ENCODE results near the gene SUPV3L1.

Gene SUPV3L1

GRCh38 chr10:69202332-69202731 is 22.3 kb downstream of the SUPV3L1 start:
- DNase-seq (ENCODE audit: low read depth) = no peak

DNA sequence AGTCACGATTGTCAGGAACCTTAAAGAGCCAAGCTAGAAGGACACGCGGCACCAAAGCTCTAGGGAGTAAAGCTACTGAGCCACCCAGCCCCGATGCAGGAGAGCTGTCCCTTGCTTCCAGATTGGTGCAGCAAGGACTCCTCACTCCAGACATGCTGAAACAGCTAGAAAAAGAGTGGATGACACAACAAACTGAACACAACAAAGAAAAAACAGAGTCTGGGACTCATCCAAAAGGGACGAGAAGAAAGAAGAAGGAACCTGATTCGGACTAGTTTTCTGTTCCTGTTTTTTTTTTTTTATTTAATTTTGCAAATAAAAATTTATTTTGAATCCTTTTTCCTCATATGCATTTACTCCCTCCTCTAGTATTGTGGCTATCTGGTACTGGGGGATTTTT is 28.7 kb downstream of the SUPV3L1 start:
- no peak for DNase-seq (ENCODE audit: low read depth)

- no peak for DNase-seq (ENCODE audit: low read depth)
Measured at GRCh38 chr10:69209787-69210484, 29.9 kb downstream of the SUPV3L1 start.

DNA sequence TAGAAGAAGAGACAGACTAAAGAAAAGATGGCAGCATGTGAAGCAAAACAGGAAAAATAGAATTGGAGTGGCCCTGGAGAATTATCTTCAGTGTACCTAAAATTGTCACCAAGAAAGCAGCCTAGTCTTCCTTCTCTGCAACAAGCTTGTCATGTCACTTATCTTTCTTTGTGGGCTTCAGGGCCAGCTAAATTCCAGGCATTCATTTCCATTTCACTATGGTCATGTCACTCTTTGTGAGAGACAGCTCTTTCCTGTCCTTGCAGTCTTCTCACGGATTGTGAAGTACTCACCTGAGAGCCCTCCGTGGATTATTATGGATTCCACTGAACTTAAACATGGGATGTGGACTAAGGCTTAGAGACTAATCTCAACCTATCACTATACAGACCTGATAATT is 31.1 kb downstream of the SUPV3L1 start:
- DNase-seq (ENCODE audit: low read depth) = no peak

- no peak for DNase-seq (ENCODE audit: low read depth)
Measured at GRCh38 chr10:69211524-69211923, 31.5 kb downstream of the SUPV3L1 start.

- no peak for DNase-seq (ENCODE audit: low read depth)
Measured at GRCh38 chr10:69213591-69214311, 33.7 kb downstream of the SUPV3L1 start.

DNA sequence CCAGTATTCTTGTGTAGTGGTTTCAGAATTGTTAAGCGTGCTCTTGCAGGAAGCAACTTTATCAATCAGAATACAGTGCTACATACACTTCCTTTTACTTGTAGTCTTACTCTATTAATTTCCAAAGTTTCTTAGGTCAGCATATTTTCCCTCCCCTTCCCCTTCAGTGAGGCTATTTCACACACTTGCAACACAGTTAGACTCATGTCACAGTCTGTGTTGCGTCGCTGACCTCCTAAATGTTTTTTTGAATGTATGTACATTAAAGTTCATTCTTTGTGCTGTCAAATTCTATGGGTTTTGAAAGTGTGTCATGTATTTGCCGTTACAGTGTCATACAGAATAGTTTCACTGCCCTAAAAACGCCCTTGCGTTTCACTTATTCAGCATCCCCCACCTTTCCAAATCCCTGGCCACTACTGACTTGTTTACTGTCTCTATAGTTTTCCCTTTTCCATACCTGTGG is 34.7 kb downstream of the SUPV3L1 start:
- no peak for DNase-seq (ENCODE audit: low read depth)

- no peak for DNase-seq (ENCODE audit: low read depth)
Measured at GRCh38 chr10:69215405-69216171, 35.6 kb downstream of the SUPV3L1 start.

DNA sequence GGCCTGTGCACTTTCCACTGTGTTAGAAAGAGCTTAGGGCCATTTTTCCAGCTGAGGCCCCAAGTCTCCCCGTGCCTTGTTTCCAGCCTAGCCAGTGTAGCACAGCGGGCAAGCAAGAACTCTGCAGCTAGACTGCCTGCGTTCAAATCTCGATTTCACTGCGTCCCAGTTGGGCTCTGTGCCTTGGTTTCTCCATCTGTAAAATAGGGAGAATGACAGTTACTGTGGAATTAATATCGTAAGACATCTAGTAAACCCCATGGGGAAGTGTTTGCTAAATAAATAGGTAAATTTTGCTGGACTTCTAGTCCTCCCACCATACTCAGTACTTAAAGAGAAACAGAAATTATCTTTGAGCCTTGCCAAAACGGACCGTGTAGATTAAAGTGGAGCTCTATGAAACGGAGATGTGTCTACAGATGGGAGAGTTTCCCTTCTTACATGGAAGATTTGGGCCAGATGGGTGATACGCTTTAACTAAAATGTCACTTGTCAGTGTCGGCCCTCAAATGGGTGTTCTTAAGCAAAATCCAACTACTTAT is 36.6 kb downstream of the SUPV3L1 start:
- DNase-seq (ENCODE audit: low read depth) = no peak

- DNase-seq (ENCODE audit: low read depth) = no peak
Measured at GRCh38 chr10:69217119-69217754, 37.2 kb downstream of the SUPV3L1 start.

DNA sequence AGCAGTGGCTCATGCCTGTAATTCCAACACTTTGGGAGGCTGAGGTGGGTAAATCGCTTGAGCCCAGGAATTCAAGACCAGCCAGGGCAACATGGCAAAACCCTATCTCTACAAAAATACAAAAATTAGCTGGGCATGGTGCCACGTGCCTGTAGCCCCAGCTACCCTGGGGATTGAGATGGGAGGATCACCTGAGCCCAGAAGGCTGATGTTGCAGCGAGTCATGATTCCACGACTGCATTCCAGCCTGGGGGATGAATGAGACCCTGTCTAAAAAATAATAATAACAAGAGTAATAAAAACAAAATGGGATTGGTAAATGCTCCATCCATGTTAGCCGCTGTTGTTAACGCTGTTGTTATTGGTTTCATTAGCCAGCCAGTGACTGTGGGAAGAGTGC is 38.8 kb downstream of the SUPV3L1 start:
- DNase-seq (ENCODE audit: low read depth) = no peak

DNA sequence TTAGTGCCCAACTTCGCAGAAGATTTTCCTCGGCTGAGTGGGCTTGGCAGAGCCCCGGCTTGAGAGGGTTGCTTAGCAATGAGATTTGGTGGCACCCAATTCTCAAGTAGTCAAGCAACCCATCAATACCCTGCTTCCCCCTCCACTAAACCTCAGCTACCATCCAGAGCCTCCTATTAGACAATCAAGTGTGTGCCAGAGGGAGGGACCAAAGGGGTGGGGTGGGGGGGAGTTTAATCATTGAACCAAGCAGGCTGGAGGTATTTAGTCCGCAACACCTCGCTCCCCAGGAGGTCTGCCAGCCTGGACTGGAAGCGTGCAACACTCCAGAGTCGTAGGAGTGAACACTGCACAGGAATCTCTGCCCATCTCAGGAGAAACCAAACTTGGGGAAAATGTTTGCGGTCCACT is 40.0 kb downstream of the SUPV3L1 start, which contains the start of gene HKDC1:
Gene HKDC1 (plus strand): TSS at position 292 of the 411 bp plus-strand sequence. CDS start 104 bp downstream, at position 396.
- DNase-seq (ENCODE audit: low read depth) = no peak

- DNase-seq (ENCODE audit: low read depth) = no peak
Measured at GRCh38 chr10:69220507-69220906, 40.5 kb downstream of the SUPV3L1 start.

DNA sequence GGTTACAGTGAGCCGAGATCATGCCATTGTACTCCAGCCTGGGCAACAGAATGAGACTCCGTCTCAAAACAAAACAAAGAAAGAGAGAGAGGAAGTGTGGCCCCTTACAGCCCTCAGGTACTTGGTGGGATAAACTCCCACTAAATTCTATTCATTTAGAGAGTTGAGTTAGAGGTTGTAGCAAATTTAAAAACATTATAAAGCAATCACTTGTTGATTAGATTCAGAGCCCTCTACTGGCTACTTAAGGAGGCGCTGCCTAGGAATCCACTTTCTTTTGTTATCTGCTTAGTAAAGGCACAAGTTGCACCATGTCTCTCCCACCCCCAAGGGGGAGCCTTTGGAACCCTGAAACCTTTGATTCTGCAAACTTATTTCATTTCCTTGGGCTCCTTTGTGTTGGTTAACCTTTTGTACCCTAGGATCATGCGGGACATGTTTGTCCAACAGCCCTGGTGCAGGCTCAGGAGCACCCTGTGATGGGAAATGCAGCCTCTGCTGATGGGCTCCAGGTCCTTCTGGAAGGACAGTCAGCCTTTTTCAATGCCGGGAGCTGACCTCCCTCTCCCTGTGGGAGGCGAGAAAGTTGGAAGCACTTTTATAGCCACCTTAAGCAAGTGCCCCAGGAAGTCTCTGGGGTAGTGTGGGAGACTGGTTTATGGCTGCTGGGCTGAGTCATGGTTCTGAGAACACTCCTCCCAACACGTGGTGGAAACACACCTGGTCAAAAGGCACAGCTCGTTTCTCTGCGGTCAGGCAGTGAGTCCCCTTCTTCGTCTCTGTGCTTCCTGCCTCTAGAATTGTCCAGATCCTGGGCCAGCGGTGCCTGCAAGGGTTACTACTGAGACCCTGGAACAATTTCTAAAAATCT is 42.4 kb downstream of the SUPV3L1 start:
- peak; percentile 64 for DNase-seq (ENCODE audit: low read depth)

GRCh38 chr10:69223028-69223342 is 43.0 kb downstream of the SUPV3L1 start:
- DNase-seq (ENCODE audit: low read depth) = no peak

GRCh38 chr10:69224862-69225657 is 45.0 kb downstream of the SUPV3L1 start:
- no peak for DNase-seq (ENCODE audit: low read depth)

- DNase-seq (ENCODE audit: low read depth) = no peak
Measured at GRCh38 chr10:69225681-69226080, 45.6 kb downstream of the SUPV3L1 start.

DNA sequence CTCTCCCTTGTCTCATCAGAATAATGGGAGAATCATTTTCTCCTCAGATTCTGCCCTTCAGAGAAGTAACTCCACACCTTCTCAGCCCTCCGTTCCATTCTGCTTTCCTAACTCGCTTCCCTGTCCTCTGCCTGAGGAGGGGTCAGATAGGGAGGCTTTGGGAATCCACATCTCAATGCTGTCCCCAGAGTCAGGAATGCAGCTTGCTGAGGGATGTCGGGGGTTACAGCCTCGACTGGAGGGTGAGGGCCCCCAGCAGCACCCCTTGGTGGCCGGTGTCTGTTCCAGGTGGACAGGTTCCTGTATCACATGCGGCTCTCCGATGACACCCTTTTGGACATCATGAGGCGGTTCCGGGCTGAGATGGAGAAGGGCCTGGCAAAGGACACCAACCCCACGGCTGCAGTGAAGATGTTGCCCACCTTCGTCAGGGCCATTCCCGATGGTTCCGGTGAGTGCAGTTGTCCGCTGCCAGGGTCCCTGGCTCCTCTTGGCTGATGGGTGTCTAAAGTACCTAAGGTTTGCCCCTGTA is 47.0 kb downstream of the SUPV3L1 start:
- no peak for DNase-seq (ENCODE audit: low read depth)

DNA sequence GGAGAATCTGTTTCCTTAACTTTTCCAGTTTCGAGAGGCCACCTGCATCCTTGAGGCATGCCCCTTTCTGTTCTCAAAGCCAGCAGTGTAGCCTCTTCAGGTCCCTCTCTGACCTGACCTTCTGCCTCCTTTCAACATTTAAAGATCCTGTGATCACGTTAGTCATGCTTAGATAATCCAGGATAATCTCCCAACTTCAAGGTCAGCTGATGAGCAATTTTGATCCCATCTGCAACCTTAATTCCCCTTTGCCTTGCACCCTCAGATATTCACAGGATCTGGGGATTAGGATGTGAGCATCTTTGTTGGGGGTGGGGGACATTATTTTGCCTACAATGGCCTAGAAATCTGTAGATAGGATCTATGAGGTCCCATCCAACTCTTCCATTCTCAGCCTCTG is 48.1 kb downstream of the SUPV3L1 start:
- DNase-seq (ENCODE audit: low read depth) = no peak

DNA sequence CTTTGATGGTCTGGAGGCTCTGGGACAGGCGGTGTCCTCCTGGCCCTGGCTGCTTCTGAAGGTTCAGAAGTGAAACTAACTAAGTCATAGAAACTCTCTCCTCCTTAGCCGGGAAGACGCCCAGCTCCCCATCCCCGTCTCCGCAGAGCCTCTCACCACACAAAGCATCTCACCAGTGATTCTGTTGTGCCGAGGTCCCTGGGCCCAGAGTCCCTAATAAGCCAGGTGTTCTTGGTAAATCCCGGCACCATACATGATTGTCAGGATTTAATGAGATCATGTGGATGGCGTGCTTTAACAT is 49.5 kb downstream of the SUPV3L1 start:
- DNase-seq (ENCODE audit: low read depth) = no peak
